A549 treated with GW870086 at 1 μM for 4 hours (cell line): ENCODE measurements around the gene CBX4. TPM values are rescaled to one million over a fixed set of nuclear protein-coding genes. Genes with fewer than 3 reads are reported as not detected.

Experiments
- total RNA-seq: library from RNA; stranded (reverse); fragments of 200-300 nt; extraction: Qiagen RNA extraction; gene quantifications from 5 replicates; pipeline ENCODE4 v1.2.3, GENCODE V29; 2022; ENCODE audit warnings: low read depth

The CBX4 gene
- 24.4 to 34.5 TPM (median 33.3 TPM) in 5 replicates for total RNA-seq

GRCh38 chr17:79839356-79840268 lies at the start of gene CBX4:
TSS of gene CBX4 (minus strand) at chr17:79839440. CDS start at chr17:79839251, 189 bp downstream.

GRCh38 chr17:79796763-79797491 lies 42.3 kb downstream of the CBX4 start, which contains the start of gene CBX8:
TSS of gene CBX8 (minus strand) at chr17:79797077. CDS start at chr17:79796998, 79 bp downstream.

Other genes starting within 250 kb of the CBX4 start
- 3.2 to 5.0 TPM (median 4.4 TPM) in 5 replicates for gene RBFOX3, start 228.4 kb downstream of the CBX4 start, total RNA-seq
- gene ENPP7, start 108.5 kb downstream of the CBX4 start, total RNA-seq, result not detected in 5 replicates
- 12.3 to 17.4 TPM (median 15.8 TPM) in 5 replicates for gene CBX2, start 61.3 kb downstream of the CBX4 start, total RNA-seq
- gene CBX8, start 42.4 kb downstream of the CBX4 start, total RNA-seq, result 10.9 to 17.4 TPM (median 16.1 TPM) in 5 replicates
- gene TBC1D16, start 196.4 kb upstream of the CBX4 start, total RNA-seq, result 6.9 to 10.9 TPM (median 10.0 TPM) in 5 replicates
- 3.7 to 7.0 TPM (median 5.4 TPM) in 5 replicates for gene CCDC40, start 197.2 kb upstream of the CBX4 start, total RNA-seq